ENCODE data around the gene GRIK4.

The GRIK4 gene

GRCh38 chr11:120878781-120879180 is 367.2 kb downstream of the GRIK4 start:
- no peak for DNase-seq (ENCODE audit: low read depth in 3 of 3)

GRCh38 chr11:120880498-120881175 is 369.1 kb downstream of the GRIK4 start:
- DNase-seq (ENCODE audit: low read depth in 3 of 3) = no peak

GRCh38 chr11:120881596-120881995 is 370.0 kb downstream of the GRIK4 start:
- no peak for DNase-seq (ENCODE audit: low read depth in 3 of 3)

GRCh38 chr11:120882175-120882574 is 370.6 kb downstream of the GRIK4 start:
- no peak for DNase-seq (ENCODE audit: low read depth in 3 of 3)

- DNase-seq (ENCODE audit: low read depth in 3 of 3) = no peak
These were observed 372.0 kb downstream of the GRIK4 start for GRCh38 chr11:120883404-120884080.

- no peak for DNase-seq (ENCODE audit: low read depth in 3 of 3)
These were observed 372.8 kb downstream of the GRIK4 start for GRCh38 chr11:120884154-120885020.

GRCh38 chr11:120890609-120891320 is 379.2 kb downstream of the GRIK4 start:
- DNase-seq (ENCODE audit: low read depth in 3 of 3) = no peak

GRCh38 chr11:120893440-120894201 is 382.1 kb downstream of the GRIK4 start:
- DNase-seq (ENCODE audit: low read depth in 3 of 3) = no peak

- no peak for DNase-seq (ENCODE audit: low read depth in 3 of 3)
These were observed 382.8 kb downstream of the GRIK4 start for GRCh38 chr11:120894202-120894985.

- DNase-seq (ENCODE audit: low read depth in 3 of 3) = no peak
These were observed 385.1 kb downstream of the GRIK4 start for GRCh38 chr11:120896687-120897086.

GRCh38 chr11:120898568-120898967 is 387.0 kb downstream of the GRIK4 start:
- no peak for DNase-seq (ENCODE audit: low read depth in 3 of 3)

- DNase-seq (ENCODE audit: low read depth in 3 of 3) = no peak
These were observed 388.2 kb downstream of the GRIK4 start for GRCh38 chr11:120899720-120900119.

GRCh38 chr11:120900643-120901042 is 389.1 kb downstream of the GRIK4 start:
- DNase-seq (ENCODE audit: low read depth in 3 of 3) = no peak

- DNase-seq (ENCODE audit: low read depth in 3 of 3) = no peak
These were observed 392.1 kb downstream of the GRIK4 start for GRCh38 chr11:120903686-120904085.

GRCh38 chr11:120904116-120904515 is 392.6 kb downstream of the GRIK4 start:
- no peak for DNase-seq (ENCODE audit: low read depth in 3 of 3)

- DNase-seq (ENCODE audit: low read depth in 3 of 3) = no peak
These were observed 395.2 kb downstream of the GRIK4 start for GRCh38 chr11:120906766-120907165.

- DNase-seq (ENCODE audit: low read depth in 3 of 3) = no peak
These were observed 396.4 kb downstream of the GRIK4 start for GRCh38 chr11:120907971-120908370.

- DNase-seq (ENCODE audit: low read depth in 3 of 3) = no peak
These were observed 397.1 kb downstream of the GRIK4 start for GRCh38 chr11:120908461-120909181.

GRCh38 chr11:120909676-120910416 is 398.3 kb downstream of the GRIK4 start:
- no peak for DNase-seq (ENCODE audit: low read depth in 3 of 3)

Data from stimulated activated CD4-positive, alpha-beta T cell treated with anti-CD3 and anti-CD28 coated beads, TNF-alpha, amount 100 ng/mL, for 48 hours (primary cell).